NOMO-1 (cell line): Measurements from ENCODE around the gene ANKMY1.

Experiments
- DNase-seq, 2 experiments: peaks; one replicate each; lab custom pipeline; 2025; ENCODE audit not compliant: unreplicated experiment in 2 of 2; lab: John Stamatoyannopoulos, UW

The ANKMY1 gene

GRCh38 chr2:240582781-240583180, 25.0 kb upstream of the ANKMY1 start:
- DNase-seq, result no peak

GRCh38 chr2:240581811-240582210, 24.0 kb upstream of the ANKMY1 start:
- no peak for DNase-seq

- peak; percentile 78 to 87 for DNase-seq
These were observed 22.2 kb upstream of the ANKMY1 start for GRCh38 chr2:240579771-240580614.

GRCh38 chr2:240579071-240579762, 21.4 kb upstream of the ANKMY1 start:
- no peak for DNase-seq

- no peak for DNase-seq
These were observed 20.7 kb upstream of the ANKMY1 start for GRCh38 chr2:240578488-240578887.

- no peak for DNase-seq
These were observed 20.3 kb upstream of the ANKMY1 start for GRCh38 chr2:240578110-240578450.

- no peak for DNase-seq
These were observed 19.7 kb upstream of the ANKMY1 start for GRCh38 chr2:240577281-240578109.

GRCh38 chr2:240576436-240577205, 18.8 kb upstream of the ANKMY1 start:
- DNase-seq, result no peak

GRCh38 chr2:240576036-240576435, 18.2 kb upstream of the ANKMY1 start:
- DNase-seq, result no peak

GRCh38 chr2:240575101-240575965, 17.5 kb upstream of the ANKMY1 start:
- DNase-seq, result no peak

GRCh38 chr2:240574386-240575100, 16.8 kb upstream of the ANKMY1 start:
- no peak for DNase-seq

- no peak for DNase-seq
These were observed 16.0 kb upstream of the ANKMY1 start for GRCh38 chr2:240573516-240574385.

- DNase-seq, result no peak
These were observed 15.3 kb upstream of the ANKMY1 start for GRCh38 chr2:240573071-240573515.

- no peak for DNase-seq
These were observed 14.6 kb upstream of the ANKMY1 start for GRCh38 chr2:240572141-240573031.

GRCh38 chr2:240571314-240571973, 13.7 kb upstream of the ANKMY1 start:
- no peak for DNase-seq

- no peak for DNase-seq
These were observed 12.9 kb upstream of the ANKMY1 start for GRCh38 chr2:240570531-240571313.
